GM19468 (cell line): Measurements from ENCODE around the gene HADHB.
"Not testable (repeated sequence)": the region's sequence is repeated elsewhere in the genome, so short reads cannot be mapped to it uniquely, and the experiment has no call there.

Source experiments
- ATAC-seq: cut with Tn5 transposase; IDR thresholded peaks from one replicate; pipeline ENCODE4 v1.9.1; 2021; ENCODE audit warnings: mild to moderate bottlenecking, moderate library complexity, moderate number of reproducible peaks; ENCODE audit not compliant: unreplicated experiment; ENCODE audit errors: extremely low read depth

Gene HADHB

DNA sequence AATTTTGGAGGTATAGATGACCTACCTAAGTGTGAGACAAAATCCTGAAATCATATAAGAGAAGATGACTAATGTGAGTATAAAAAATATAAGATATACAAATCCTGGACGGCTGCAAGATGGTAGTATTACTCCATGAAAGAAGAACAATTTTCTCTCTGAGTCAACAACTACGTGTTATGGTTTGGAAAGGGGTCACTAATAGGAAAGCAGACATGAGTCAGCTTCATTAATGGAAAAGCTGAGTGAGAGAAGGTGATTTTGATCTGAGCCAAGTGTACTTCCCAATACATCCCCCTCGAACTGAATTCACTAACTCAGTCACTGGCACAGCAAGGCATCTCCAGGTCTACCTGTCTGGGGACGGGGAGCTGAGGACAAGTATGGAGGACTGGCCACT is 81.1 kb downstream of the HADHB start:
- ATAC-seq: no peak

GRCh38 chr2:26326514-26326913 is 81.8 kb downstream of the HADHB start:
- no peak for ATAC-seq

DNA sequence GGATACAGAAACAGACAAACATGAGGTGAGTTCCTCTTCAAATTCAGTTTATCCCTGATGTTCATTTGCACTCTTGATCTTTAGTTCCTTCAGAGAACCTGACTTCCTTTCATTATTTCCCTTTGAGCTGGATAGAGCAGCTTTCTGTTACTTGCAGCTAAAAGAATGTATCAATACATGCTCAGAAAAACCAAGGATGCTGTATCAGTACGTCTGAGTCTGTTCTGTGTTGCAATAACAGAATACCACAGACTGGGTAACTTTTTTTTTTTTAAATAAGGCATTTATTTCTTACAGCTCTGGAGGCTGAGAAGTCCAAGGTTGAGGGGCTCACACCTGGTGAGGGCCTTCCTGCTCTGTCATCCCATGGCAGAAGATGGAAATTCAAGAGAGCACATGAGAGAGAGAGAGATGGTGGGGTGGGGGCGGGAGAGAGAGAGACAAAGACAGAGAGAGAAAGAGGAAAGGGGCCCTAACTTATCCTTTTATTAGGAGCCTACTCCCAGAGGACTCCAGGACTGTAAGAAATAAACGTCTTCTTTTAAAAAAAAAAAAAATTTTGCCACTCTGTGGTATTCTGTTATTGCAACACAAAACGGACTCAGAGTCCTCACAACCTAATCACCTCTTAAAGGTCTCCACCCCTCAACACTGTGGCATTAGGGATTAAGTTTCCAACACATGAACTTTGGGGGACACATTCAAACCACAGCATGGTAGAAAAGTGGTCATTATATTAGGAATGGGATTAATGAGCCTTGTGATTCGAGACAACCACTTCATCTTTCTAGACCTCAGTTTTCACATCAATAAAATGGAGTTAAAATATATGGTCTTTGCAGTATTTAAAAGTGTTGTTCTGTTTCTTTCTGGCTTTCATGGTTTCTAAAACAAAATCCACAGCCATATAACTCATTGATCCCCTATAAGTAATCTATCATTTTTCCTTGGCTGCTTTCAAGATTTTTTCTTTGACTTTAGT is 82.8 kb downstream of the HADHB start:
- no peak for ATAC-seq

DNA sequence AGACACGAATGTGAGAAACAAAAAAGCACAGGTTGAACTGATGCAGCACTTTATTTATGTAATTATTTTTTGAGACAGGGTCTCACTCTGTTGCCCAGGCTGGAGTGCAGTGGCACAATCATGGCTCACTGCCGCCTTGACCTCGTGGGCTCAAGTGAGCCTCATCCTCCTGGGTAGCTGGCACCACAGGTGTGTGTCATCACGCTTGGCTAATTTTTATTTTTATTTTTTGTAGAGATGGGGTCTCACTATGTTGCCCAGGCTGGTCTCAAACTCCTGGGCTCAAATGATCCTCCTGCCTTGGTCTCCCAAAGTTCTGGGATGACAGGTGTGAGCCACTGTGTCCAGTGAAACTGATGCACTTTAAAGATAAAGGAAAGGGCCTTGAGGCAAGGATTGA is 84.3 kb downstream of the HADHB start:
- ATAC-seq: not testable (repeated sequence)

- ATAC-seq: no peak
These were observed 85.4 kb downstream of the HADHB start for GRCh38 chr2:26330114-26330549.

DNA sequence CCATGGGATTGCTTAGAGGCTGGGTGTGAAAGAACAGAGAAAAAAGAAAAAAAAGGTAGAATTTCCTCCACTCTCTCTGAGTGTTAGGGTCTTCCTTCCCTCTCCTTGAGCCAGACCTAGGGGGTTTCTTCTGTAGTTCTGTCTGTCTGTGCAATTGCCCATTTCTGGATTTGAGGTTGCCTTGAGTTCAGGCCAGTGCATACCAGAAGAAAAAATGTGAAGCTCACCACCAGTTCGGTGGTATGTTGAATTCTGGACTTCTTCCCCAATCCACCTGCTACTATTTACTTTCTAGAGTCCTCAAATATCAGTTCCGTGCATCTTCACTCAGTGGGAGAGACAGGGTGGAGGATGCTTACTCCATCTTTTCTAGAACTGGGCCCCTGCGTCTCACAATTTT is 85.9 kb downstream of the HADHB start:
- ATAC-seq: no peak

DNA sequence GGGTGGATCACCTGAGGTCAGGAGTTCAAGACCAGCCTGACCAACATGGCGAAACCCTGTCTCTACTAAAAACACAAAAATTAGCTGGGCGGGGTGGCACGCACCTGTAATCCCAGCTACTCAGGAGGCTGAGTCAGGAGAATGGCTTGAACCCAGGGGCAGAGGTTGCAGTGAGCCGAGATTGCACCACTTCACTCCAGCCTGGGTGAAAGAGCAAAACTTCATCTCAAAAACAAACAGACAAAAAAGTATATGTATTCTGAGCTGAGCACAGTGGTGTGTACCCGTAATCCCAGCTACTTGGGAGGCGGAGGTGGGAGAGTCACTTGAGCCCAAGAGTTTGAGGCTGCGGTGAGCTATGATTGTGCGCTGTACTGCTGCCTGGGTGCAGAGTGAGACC is 86.6 kb downstream of the HADHB start:
- not testable (repeated sequence) for ATAC-seq

GRCh38 chr2:26333293-26333692 is 88.6 kb downstream of the HADHB start:
- ATAC-seq: no peak

DNA sequence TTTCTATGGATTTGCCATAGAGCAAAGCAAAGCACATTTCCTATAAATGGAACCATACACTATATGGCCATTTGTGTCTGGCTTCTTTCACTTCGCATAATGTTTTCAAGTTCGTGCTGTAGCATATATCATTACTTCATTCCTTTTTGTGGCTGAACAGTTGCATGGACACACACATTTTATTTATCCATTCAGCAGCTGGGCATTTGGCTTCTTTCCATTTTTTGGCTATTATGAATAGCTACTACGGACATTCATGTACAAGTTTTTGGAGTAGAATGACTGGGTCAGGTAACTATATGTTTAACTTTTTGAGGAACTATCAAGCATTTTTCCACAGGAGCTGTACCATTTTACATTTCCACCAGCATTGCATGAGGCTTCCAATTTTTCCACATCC is 90.5 kb downstream of the HADHB start:
- ATAC-seq: no peak

- no peak for ATAC-seq
These were observed 92.0 kb downstream of the HADHB start for GRCh38 chr2:26336719-26337118.

- ATAC-seq: no peak
These were observed 92.6 kb downstream of the HADHB start for GRCh38 chr2:26337298-26337697.
